IMR-90 (cell line): ENCODE results near the gene C2CD4D. TPM values are rescaled to one million over a fixed set of nuclear protein-coding genes. Genes with fewer than 3 reads are reported as not detected.

ENCODE experiments used
- ATAC-seq: fragments of 200-7000 bp; cut with Tn5 transposase; 2 replicates; pipeline ENCODE4 v1.9.1; 2020; ENCODE audit warnings: low read depth, mild to moderate bottlenecking, moderate library complexity
- BruUV-seq: library from RNA; stranded (reverse); fragments of 400-500 nt; replicated peaks from 2 replicates; lab custom pipeline; 2021; lab: Mats Ljungman, UMichigan
- CTCF ChIA-PET: fragments of 300-600 bp; formaldehyde crosslinking; extraction: SDS; loops from one replicate; lab custom pipeline; 2021; ENCODE audit warnings: antibody characterized with exemption; lab: Yijun Ruan, JAX
- POLR2A ChIA-PET: fragments of 300-600 bp; sonication (Branson Sonifier 250); formaldehyde crosslinking; loops from one replicate; lab custom pipeline; 2022; ENCODE audit warnings: antibody characterized with exemption; ENCODE audit not compliant: unreplicated experiment; lab: Charles Lee
- DNase-seq: peaks from one replicate; pipeline ENCODE4 v3.0.0; 2013
- H2AFZ ChIP-seq: replicated peaks from 2 replicates; pipeline ENCODE3; 2013; ENCODE audit warnings: low read length, mild to moderate bottlenecking; ENCODE audit not compliant: poor library complexity
- H2AK5ac ChIP-seq: 2 replicates; pipeline ENCODE4 v1.6.1; 2013; ENCODE audit warnings: low read depth, low read length, inconsistent platforms
- H2AK9ac ChIP-seq: replicated peaks from 2 replicates; pipeline ENCODE3; 2013; ENCODE audit warnings: mild to moderate bottlenecking, low read depth, low read length, moderate library complexity; ENCODE audit not compliant: poor library complexity
- H2BK120ac ChIP-seq: 2 replicates; pipeline ENCODE4 v1.6.1; 2013; ENCODE audit warnings: low read depth, low read length, inconsistent platforms
- H2BK15ac ChIP-seq: 3 replicates; pipeline ENCODE4 v1.6.1; 2013; ENCODE audit warnings: low read depth, low read length, inconsistent platforms
- H2BK20ac ChIP-seq: 2 replicates; pipeline ENCODE4 v1.6.1; 2013; ENCODE audit warnings: low read depth, mild to moderate bottlenecking, inconsistent platforms, low read length, moderate library complexity
- H2BK5ac ChIP-seq: 2 replicates; pipeline ENCODE4 v1.6.1; 2013; ENCODE audit warnings: mild to moderate bottlenecking, low read depth, low read length, inconsistent platforms; ENCODE audit not compliant: poor library complexity, severe bottlenecking
- H3K14ac ChIP-seq: replicated peaks from 2 replicates; pipeline ENCODE4 v1.6.1; 2013; ENCODE audit warnings: low read depth, low read length, inconsistent platforms
- H3K18ac ChIP-seq: 2 replicates; pipeline ENCODE4 v1.6.1; 2013; ENCODE audit warnings: low read depth, low read length, control low read depth
- H3K23ac ChIP-seq: 2 replicates; pipeline ENCODE4 v1.6.1; 2013; ENCODE audit warnings: low read depth, low read length, inconsistent platforms
- H3K27ac ChIP-seq: 2 replicates; pipeline ENCODE4 v1.5.1; 2013; ENCODE audit warnings: mild to moderate bottlenecking, control low read depth, low read length; ENCODE audit not compliant: insufficient read depth
- H3K27me3 ChIP-seq: 2 replicates; pipeline ENCODE4 v1.6.1; 2013; ENCODE audit warnings: low read length; ENCODE audit not compliant: control insufficient read depth, insufficient read depth
- H3K36me3 ChIP-seq: 2 replicates; pipeline ENCODE4 v1.6.1; 2013; ENCODE audit warnings: low read length, mixed read lengths; ENCODE audit not compliant: control insufficient read depth, insufficient read depth
- H3K4ac ChIP-seq: 2 replicates; pipeline ENCODE4 v1.6.1; 2013; ENCODE audit warnings: low read depth, low read length, inconsistent platforms
- H3K4me1 ChIP-seq: 2 replicates; pipeline ENCODE4 v1.6.1; 2013; ENCODE audit warnings: low read length, mixed read lengths; ENCODE audit not compliant: control insufficient read depth, insufficient read depth
- H3K4me2 ChIP-seq: 2 replicates; pipeline ENCODE4 v1.6.1; 2013; ENCODE audit warnings: low read depth, mild to moderate bottlenecking, control low read depth, low read length, moderate library complexity
- H3K4me3 ChIP-seq: 2 replicates; pipeline ENCODE4 v1.5.1; 2013; ENCODE audit warnings: low read depth, mild to moderate bottlenecking, control low read depth, low read length, moderate library complexity; ENCODE audit not compliant: insufficient read depth
- H3K56ac ChIP-seq: 2 replicates; pipeline ENCODE4 v1.6.1; 2013; ENCODE audit warnings: low read length, inconsistent platforms; ENCODE audit not compliant: insufficient read depth; ENCODE audit errors: extremely low read depth
- H3K79me1 ChIP-seq, 2 experiments: 2 replicates each; pipeline ENCODE4 v1.6.1; 2013; ENCODE audit warnings: low read length in 2 of 2, inconsistent platforms in 1 of 2, low read depth in 1 of 2
- H3K9ac ChIP-seq: 2 replicates; pipeline ENCODE4 v1.6.1; 2013; ENCODE audit warnings: low read depth, low read length, control low read depth
- H3K9me1 ChIP-seq: 2 replicates; pipeline ENCODE4 v1.6.1; 2013; ENCODE audit warnings: low read length, inconsistent platforms; ENCODE audit not compliant: insufficient read depth
- H3K9me3 ChIP-seq: 2 replicates; pipeline ENCODE4 v1.6.1; 2013; ENCODE audit warnings: low read length; ENCODE audit not compliant: control insufficient read depth, insufficient read depth
- H4K20me1 ChIP-seq: 2 replicates; pipeline ENCODE4 v1.6.1; 2013; ENCODE audit warnings: low read length, inconsistent platforms; ENCODE audit not compliant: insufficient read depth
- H4K5ac ChIP-seq: 2 replicates; pipeline ENCODE4 v1.6.1; 2013; ENCODE audit warnings: mild to moderate bottlenecking, low read depth, low read length, control low read depth
- H4K8ac ChIP-seq, 2 experiments: 2 replicates each; pipeline ENCODE4 v1.6.1; 2013; ENCODE audit warnings: low read depth in 2 of 2, low read length in 2 of 2, control low read depth in 1 of 2, inconsistent platforms in 1 of 2
- H4K91ac ChIP-seq: 2 replicates; pipeline ENCODE4 v1.6.1; 2013; ENCODE audit warnings: low read depth, low read length, inconsistent platforms; ENCODE audit not compliant: insufficient read depth
- BHLHE40 ChIP-seq: fragments of 150-350 bp; IDR thresholded peaks from 2 replicates; pipeline ENCODE4 v1.6.1; 2016; ENCODE audit warnings: mild to moderate bottlenecking, low read depth, low read length
- CHD1 ChIP-seq: IDR thresholded peaks from 2 replicates; pipeline ENCODE4 v1.6.1; 2012; ENCODE audit warnings: low read depth, low read length, improper control_type of control experiment
- FOS ChIP-seq: fragments of 150-350 bp; IDR thresholded peaks from 2 replicates; pipeline ENCODE4 v1.6.1; 2016; ENCODE audit warnings: low read depth, low read length
- MAFK ChIP-seq: IDR thresholded peaks from 2 replicates; pipeline ENCODE4 v1.6.1; 2012; ENCODE audit warnings: low read depth, low read length, improper control_type of control experiment
- NFE2L2 ChIP-seq: fragments of 150-350 bp; IDR thresholded peaks from 2 replicates; pipeline ENCODE4 v1.6.1; 2016; ENCODE audit warnings: low read depth, mild to moderate bottlenecking, low read length
- POLR2A ChIP-seq: IDR thresholded peaks from 2 replicates; pipeline ENCODE4 v1.6.1; 2012; ENCODE audit warnings: mild to moderate bottlenecking, low read depth, low read length
- RAD21 ChIP-seq: IDR thresholded peaks from 2 replicates; pipeline ENCODE4 v1.6.1; 2012; ENCODE audit warnings: low read length, improper control_type of control experiment
- RCOR1 ChIP-seq: IDR thresholded peaks from 2 replicates; pipeline ENCODE4 v1.6.1; 2012; ENCODE audit warnings: mild to moderate bottlenecking, low read length, improper control_type of control experiment; ENCODE audit not compliant: insufficient replicate concordance
- RFX5 ChIP-seq: IDR thresholded peaks from 2 replicates; pipeline ENCODE4 v1.8.0; 2012; ENCODE audit warnings: low read depth, mild to moderate bottlenecking, low read length, moderate library complexity
- SMC3 ChIP-seq: fragments of 150-350 bp; IDR thresholded peaks from 2 replicates; pipeline ENCODE4 v1.6.1; 2016; ENCODE audit warnings: low read depth, mild to moderate bottlenecking, antibody characterized with exemption, low read length, moderate library complexity
- WGBS, 2 experiments: methylation state at CpG; one replicate each; pipeline versions ENCODE4 v1.1.5 to v1.1.7; 2013; ENCODE audit warnings: missing lambda C conversion rate in 2 of 2; ENCODE audit not compliant: insufficient read length in 1 of 2; ENCODE audit errors: extremely low coverage in 2 of 2; 5-methylcytosine and 5-hydroxymethylcytosine counted together
- dilution Hi-C: fragments of 300-500 bp; cut with HindIII; formaldehyde crosslinking; loops from one replicate; pipeline ENCODE4 v1.14.3; 2018; ENCODE audit warnings: low sequenced_read_pairs; ENCODE audit not compliant: unreplicated experiment
- in situ Hi-C: fragments of 300-500 bp; cut with MboI; formaldehyde crosslinking; loops from 3 replicates; pipeline ENCODE4 v1.14.3; 2019; ENCODE audit warnings: low sequenced_read_pairs, inconsistent platforms, mixed read lengths
- intact Hi-C: fragments of 100-400 bp; cut with micrococcal nuclease; formaldehyde crosslinking; loops from 2 replicates; pipeline ENCODE4 v1.10.0; 2022
- polyA plus RNA-seq, 3 experiments: library from polyadenylated mRNA; depleted of rRNA; stranded (reverse); fragments of >200 nt; gene quantifications; 2 replicates each; pipeline ENCODE4 v1.2.3, GENCODE V29; 2012; ENCODE audit warnings: low replicate concordance in 1 of 3
- total RNA-seq: library from RNA; depleted of rRNA; stranded (reverse); fragments of >200 nt; gene quantifications from 2 replicates; pipeline ENCODE4 v1.2.3, GENCODE V29; 2012
- TF ChIP-seq, protein P1 (sequence below): fragments of 150-350 bp; IDR thresholded peaks from 2 replicates; pipeline ENCODE4 v1.6.1; 2017; ENCODE audit warnings: mild to moderate bottlenecking, antibody characterized with exemption, low read length, low read depth
- TF ChIP-seq, protein P2 (sequence below): conservative IDR thresholded peaks from 2 replicates; pipeline ENCODE4 v1.5.1; 2012; ENCODE audit warnings: mild to moderate bottlenecking, low read depth, low read length, improper control_type of control experiment

C2CD4D gene
- total and polyA plus RNA-seq, 2 of the 4 experiments (the other 2 are of a cell fraction): not detected

GRCh38 chr1:151858886-151859665 is 19.5 kb upstream of the C2CD4D start (continued):
- no peak for TF ChIP-seq BHLHE40

- Histone ChIP-seq H3K4me3 (no peak overlapping the region), H3K14ac (no peak overlapping the region), H3K18ac (no peak overlapping the region), H3K9me1 (peaks cover 4% of the 10 kb centered on the region; the same call in 1 of the 2 replicates), H3K4me1 (peaks cover 1% of the 10 kb centered on the region; the same call in 1 of the 2 replicates), H2BK15ac (no peak overlapping the region), H4K5ac (no peak overlapping the region), H2BK5ac (no peak overlapping the region), H3K9ac (no peak overlapping the region), H3K27me3 (peaks cover 19% of the 10 kb centered on the region), H4K8ac (no peak overlapping the region), H2BK120ac (no peak overlapping the region), H4K20me1 (no peaks in the 10 kb centered on the region), H3K56ac (no peak overlapping the region), H3K4me2 (no peak overlapping the region), H3K79me1 (no peaks in the 10 kb centered on the region), H2AK5ac (no peak overlapping the region), H3K23ac (no peak overlapping the region), H4K91ac (no peak overlapping the region), H2AK9ac (no peak overlapping the region), H3K4ac (no peak overlapping the region), H2BK20ac (no peak overlapping the region), H3K36me3 (no peaks in the 10 kb centered on the region), H2AFZ (no peak overlapping the region), H3K27ac (no peak overlapping the region), H3K9me3 (no peaks in the 10 kb centered on the region)
- WGBS, 2 experiments: 100% methylated on average over 1 of the region's 3 CpGs; no CpG with 5 or more reads in 1 of the 2 experiments
- dilution Hi-C loops (no loop called here), intact Hi-C loops (no loop called here), in situ Hi-C loops (no loop called here)
- ChIA-PET POLR2A (interaction anchor here (0.5 kb wide), 1 partner anchor 68 kb away, joined by 4 read pairs; no protein-coding TSS in a partner anchor), CTCF (no interaction called here)
- DNase-seq: peak; percentile 29
- peak; percentile 66 for ATAC-seq
- no TSS peak for BruUV-seq
- no peak for TF ChIP-seq RFX5
- TF ChIP-seq, protein P1, sequence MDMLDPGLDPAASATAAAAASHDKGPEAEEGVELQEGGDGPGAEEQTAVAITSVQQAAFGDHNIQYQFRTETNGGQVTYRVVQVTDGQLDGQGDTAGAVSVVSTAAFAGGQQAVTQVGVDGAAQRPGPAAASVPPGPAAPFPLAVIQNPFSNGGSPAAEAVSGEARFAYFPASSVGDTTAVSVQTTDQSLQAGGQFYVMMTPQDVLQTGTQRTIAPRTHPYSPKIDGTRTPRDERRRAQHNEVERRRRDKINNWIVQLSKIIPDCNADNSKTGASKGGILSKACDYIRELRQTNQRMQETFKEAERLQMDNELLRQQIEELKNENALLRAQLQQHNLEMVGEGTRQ: no peak
- no peak for TF ChIP-seq CHD1
- TF ChIP-seq SMC3: no peak
- no peak for TF ChIP-seq RAD21
- no peak for TF ChIP-seq POLR2A
- TF ChIP-seq FOS: no peak
- TF ChIP-seq NFE2L2: no peak
- TF ChIP-seq MAFK: no peak
- TF ChIP-seq RCOR1: no peak
- TF ChIP-seq, protein P2, sequence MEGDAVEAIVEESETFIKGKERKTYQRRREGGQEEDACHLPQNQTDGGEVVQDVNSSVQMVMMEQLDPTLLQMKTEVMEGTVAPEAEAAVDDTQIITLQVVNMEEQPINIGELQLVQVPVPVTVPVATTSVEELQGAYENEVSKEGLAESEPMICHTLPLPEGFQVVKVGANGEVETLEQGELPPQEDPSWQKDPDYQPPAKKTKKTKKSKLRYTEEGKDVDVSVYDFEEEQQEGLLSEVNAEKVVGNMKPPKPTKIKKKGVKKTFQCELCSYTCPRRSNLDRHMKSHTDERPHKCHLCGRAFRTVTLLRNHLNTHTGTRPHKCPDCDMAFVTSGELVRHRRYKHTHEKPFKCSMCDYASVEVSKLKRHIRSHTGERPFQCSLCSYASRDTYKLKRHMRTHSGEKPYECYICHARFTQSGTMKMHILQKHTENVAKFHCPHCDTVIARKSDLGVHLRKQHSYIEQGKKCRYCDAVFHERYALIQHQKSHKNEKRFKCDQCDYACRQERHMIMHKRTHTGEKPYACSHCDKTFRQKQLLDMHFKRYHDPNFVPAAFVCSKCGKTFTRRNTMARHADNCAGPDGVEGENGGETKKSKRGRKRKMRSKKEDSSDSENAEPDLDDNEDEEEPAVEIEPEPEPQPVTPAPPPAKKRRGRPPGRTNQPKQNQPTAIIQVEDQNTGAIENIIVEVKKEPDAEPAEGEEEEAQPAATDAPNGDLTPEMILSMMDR: no peak
- TF ChIP-seq BHLHE40: no peak
These were observed 18.6 kb upstream of the C2CD4D start for GRCh38 chr1:151858030-151858746.
